ES-I3 (cell line): ENCODE data around the gene GLP1R.

Experiments used
- H3K36me3 ChIP-seq: 2 replicates; pipeline ENCODE4 v1.6.1; 2013; ENCODE audit warnings: mild to moderate bottlenecking, low read length, control low read depth, moderate library complexity; ENCODE audit not compliant: insufficient read depth
- H3K4me1 ChIP-seq: 2 replicates; pipeline ENCODE4 v1.6.1; 2013; ENCODE audit warnings: mild to moderate bottlenecking, control low read depth, low read length; ENCODE audit not compliant: insufficient read depth
- H3K9ac ChIP-seq: 2 replicates; pipeline ENCODE4 v1.6.1; 2013; ENCODE audit warnings: low read depth, mild to moderate bottlenecking, low read length, moderate library complexity
- H3K9me3 ChIP-seq: 2 replicates; pipeline ENCODE4 v1.6.1; 2013; ENCODE audit warnings: mild to moderate bottlenecking, low read length, moderate library complexity; ENCODE audit not compliant: control insufficient read depth, insufficient read depth

Gene GLP1R

DNA sequence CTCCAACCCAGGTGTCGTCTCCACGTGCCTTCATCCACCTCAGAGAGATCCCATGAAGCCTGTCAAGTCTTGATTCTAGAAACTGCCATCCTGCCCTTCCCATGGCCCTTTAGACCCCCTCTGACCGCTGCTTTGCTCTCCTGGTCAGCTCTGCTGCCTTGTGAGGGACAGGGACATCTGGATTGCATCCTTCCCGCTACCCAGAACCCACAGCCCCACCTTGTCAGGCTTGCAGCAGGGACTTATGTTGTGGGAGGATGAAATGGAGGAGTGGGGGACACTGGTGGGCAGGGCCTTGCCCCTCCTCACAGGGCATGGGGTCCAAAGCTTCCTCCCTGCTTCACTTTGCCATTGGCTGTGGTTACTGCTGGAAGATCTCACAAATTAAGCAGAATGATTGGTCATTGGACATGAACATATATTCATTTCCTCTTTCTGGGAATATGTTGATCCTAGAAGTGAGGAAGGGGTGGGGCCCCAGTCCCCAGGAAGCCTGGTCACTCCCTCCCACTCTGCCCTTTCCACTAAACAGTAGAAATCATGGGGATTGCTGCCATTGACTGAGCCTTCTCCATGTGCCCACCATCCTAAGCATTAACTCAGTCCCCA is 4.5 kb downstream of the GLP1R start:
- no peaks in the 10 kb centered on the region for H3K36me3 ChIP-seq
- no peak overlapping the region for H3K9ac ChIP-seq
- H3K4me1 ChIP-seq: peaks cover 5% of the 10 kb centered on the region; the same call in 1 of the 2 replicates
- H3K9me3 ChIP-seq: no peaks in the 10 kb centered on the region

- Histone ChIP-seq H3K4me1 (peaks cover 5% of the 10 kb centered on the region; the same call in 1 of the 2 replicates), H3K9ac (no peak overlapping the region), H3K9me3 (no peaks in the 10 kb centered on the region), H3K36me3 (no peaks in the 10 kb centered on the region)
Measured at GRCh38 chr6:39053854-39054576, 5.4 kb downstream of the GLP1R start.

- H3K9ac ChIP-seq: no peak overlapping the region
- peaks cover 5% of the 10 kb centered on the region; the same call in 1 of the 2 replicates for H3K4me1 ChIP-seq
- no peaks in the 10 kb centered on the region for H3K36me3 ChIP-seq
- H3K9me3 ChIP-seq: no peaks in the 10 kb centered on the region
Measured at GRCh38 chr6:39054577-39055142, 6.1 kb downstream of the GLP1R start.

DNA sequence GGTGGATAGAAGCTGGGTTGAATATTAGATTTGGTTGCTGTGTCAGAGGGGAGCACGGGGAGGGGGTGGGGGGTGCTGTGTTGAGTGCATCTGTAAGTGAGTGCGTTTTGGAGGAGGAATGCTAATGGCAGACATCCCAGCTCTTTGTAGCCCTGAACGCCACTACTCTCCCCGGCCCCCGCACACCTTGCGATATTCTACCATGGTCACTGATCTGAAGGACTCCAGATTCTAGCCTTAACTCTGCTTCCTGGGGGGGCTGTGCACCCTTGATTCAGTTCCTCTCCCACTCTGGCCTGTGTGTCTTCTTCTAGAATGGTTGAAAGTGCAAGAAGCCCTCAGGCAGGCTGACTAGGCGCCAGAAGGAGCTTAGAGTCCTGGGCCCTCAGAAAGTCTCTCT is 7.1 kb downstream of the GLP1R start:
- H3K4me1 ChIP-seq: peaks cover 5% of the 10 kb centered on the region; the same call in 1 of the 2 replicates
- no peak overlapping the region for H3K9ac ChIP-seq

DNA sequence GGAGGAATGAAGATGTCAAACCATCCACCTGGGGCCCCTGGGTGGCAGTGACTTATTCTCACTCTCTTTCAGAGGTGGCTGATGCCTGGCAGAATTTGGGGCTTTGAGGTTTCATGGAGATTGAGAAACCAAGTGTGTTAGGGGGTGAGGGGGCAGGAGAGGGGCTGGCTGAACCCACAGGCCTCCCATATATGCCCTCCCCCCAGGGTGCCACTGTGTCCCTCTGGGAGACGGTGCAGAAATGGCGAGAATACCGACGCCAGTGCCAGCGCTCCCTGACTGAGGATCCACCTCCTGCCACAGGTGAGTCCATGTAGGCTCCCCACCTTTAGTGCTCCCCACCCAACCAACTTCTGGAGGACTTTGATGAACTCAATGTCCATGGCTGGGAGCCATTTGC is 7.6 kb downstream of the GLP1R start:
- no peaks in the 10 kb centered on the region for H3K36me3 ChIP-seq
- H3K4me1 ChIP-seq: peaks cover 5% of the 10 kb centered on the region; the same call in 1 of the 2 replicates
- no peaks in the 10 kb centered on the region for H3K9me3 ChIP-seq
- no peak overlapping the region for H3K9ac ChIP-seq

More for the DNA sequence above, 7.1 kb downstream of the GLP1R start:
- H3K9me3 ChIP-seq: no peaks in the 10 kb centered on the region
- no peaks in the 10 kb centered on the region for H3K36me3 ChIP-seq

DNA sequence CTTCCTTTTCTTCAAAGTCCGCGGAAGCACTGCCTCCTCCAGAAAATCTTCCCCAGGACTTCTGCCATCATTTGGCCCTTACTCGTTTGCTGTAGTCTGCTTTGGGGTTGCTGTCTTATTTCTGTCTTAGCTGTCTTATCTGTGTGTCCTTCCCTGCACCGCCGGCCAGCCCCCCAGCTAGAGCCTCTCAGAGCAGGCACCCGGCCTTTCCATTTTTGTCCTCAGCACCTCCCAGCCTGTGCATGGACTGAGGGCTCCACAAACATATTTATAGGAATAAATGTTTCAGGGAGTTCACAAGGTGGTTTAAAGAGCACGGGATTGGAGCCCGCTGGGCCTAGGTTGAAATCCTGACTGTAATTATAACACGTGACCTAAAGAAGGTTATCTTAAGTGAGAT is 8.1 kb downstream of the GLP1R start:
- Histone ChIP-seq H3K4me1 (peaks cover 5% of the 10 kb centered on the region; the same call in 1 of the 2 replicates), H3K9ac (no peak overlapping the region), H3K36me3 (no peaks in the 10 kb centered on the region), H3K9me3 (no peaks in the 10 kb centered on the region)

- Histone ChIP-seq H3K36me3 (no peaks in the 10 kb centered on the region), H3K4me1 (peaks cover 5% of the 10 kb centered on the region; the same call in 1 of the 2 replicates), H3K9me3 (no peaks in the 10 kb centered on the region), H3K9ac (no peak overlapping the region)
Measured at GRCh38 chr6:39057251-39058155, 8.9 kb downstream of the GLP1R start.

- H3K9ac ChIP-seq: no peak overlapping the region
- H3K9me3 ChIP-seq: no peaks in the 10 kb centered on the region
- H3K4me1 ChIP-seq: peaks cover 5% of the 10 kb centered on the region; the same call in 1 of the 2 replicates
- no peaks in the 10 kb centered on the region for H3K36me3 ChIP-seq
Measured at GRCh38 chr6:39058471-39059147, 10.0 kb downstream of the GLP1R start.

DNA sequence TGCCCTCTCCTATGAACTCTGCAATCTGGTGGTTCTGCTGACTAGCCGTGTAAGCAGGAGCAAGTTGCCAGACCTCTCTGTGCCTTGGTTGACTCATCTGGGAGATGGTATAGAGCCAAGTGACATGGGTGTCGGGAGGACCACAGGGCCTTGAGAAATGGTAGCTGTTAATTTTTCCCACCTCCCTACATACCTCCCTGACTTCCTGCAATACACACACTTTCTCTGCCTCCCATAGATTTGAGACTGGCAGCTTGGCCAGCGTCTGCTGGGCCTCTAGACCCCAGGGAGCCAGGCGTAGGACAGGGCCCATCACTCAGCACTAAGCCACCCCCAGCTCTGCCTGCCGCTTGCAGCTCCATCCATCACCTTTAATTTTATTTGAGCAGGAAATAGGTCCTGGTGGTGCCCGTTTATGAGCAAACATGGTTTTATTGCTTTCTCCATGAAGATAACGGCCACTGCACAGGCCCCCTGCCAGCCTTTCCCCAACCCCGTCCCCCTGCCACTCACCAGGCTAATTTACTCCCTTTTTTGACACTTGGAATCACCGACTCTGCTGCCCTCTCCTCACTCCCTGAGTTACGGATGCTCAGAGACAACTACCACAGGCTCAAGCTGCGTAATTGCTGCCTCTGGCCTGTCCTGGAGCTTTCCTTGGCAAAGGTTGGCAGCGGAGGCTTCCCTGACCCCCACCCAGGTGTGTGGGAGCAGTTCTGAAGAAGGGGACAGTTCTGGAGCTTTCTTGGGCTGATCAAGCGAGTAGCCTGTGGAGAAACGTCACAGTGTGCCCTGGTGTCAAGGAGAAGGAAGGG is 11.1 kb downstream of the GLP1R start:
- H3K9ac ChIP-seq: no peak overlapping the region
- no peaks in the 10 kb centered on the region for H3K36me3 ChIP-seq
- peaks cover 1% of the 10 kb centered on the region; the same call in 1 of the 2 replicates for H3K4me1 ChIP-seq
- no peaks in the 10 kb centered on the region for H3K9me3 ChIP-seq

GRCh38 chr6:39060467-39061160 is 12.0 kb downstream of the GLP1R start:
- no peaks in the 10 kb centered on the region for H3K36me3 ChIP-seq
- H3K4me1 ChIP-seq: no peaks in the 10 kb centered on the region
- H3K9ac ChIP-seq: no peak overlapping the region

DNA sequence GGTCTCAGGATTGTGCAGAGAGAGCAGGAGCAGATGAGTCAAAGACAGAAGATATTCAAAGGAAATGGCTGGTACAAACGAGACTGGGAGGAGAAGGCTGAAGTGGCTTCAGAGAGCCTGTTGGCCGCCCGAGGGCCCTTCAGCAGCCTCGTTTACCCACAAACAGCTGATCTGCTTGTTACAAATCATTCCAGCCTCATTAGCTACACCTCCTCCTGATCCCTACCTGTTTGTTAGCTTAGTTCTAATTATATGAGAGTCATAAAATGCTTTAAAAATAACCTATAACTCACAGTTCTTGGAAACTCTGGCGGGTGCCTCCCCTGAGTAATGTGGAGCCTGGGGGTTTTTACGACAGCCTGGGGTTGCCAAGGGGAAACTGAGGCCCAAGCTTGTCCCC is 12.6 kb downstream of the GLP1R start:
- Histone ChIP-seq H3K36me3 (no peaks in the 10 kb centered on the region), H3K9ac (no peak overlapping the region), H3K9me3 (no peaks in the 10 kb centered on the region), H3K4me1 (no peaks in the 10 kb centered on the region)

More at GRCh38 chr6:39060467-39061160, 12.0 kb downstream of the GLP1R start:
- no peaks in the 10 kb centered on the region for H3K9me3 ChIP-seq

DNA sequence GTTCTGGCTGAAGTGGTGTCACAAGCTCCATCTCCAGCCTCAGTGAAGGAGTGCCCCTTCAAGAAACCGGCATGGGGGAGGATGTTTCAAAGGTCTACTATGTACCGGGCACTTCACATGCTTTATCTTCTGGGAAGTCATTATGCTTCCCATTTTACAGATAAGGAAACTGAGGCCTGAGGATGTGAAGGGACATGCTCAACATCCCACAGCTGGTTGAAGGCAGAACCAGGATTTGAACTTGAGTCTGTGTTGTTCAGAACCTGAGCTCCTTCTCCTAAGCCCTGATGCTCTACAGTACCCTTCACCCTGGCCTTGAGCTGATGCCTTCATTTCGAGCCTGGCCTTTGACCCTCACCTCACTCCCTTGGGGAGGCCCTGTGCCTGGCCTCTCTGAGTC is 13.0 kb downstream of the GLP1R start:
- Histone ChIP-seq H3K36me3 (no peaks in the 10 kb centered on the region), H3K9me3 (no peaks in the 10 kb centered on the region), H3K9ac (no peak overlapping the region), H3K4me1 (no peaks in the 10 kb centered on the region)
